Measurements from ENCODE around the gene LDB2. TPM values are rescaled to one million over a fixed set of nuclear protein-coding genes. Genes with fewer than 3 reads are reported as not detected.

The LDB2 gene
- total RNA-seq, 1 donor from 2014 or later, result 3.1 TPM

GRCh38 chr4:16707874-16708273, 190.6 kb downstream of the LDB2 start:
- Mint-ChIP-seq H3K27ac (ENCODE audit: unreplicated experiment) (no peak overlapping the region), H3K4me3 (ENCODE audit: unreplicated experiment) (no peak overlapping the region)
- DNase-seq, result no peak

GRCh38 chr4:16706251-16706650, 192.2 kb downstream of the LDB2 start:
- H3K27me3 Mint-ChIP-seq (ENCODE audit: unreplicated experiment), result peaks cover 2% of the 10 kb centered on the region
- peaks cover 7% of the 10 kb centered on the region for H3K4me1 Mint-ChIP-seq (ENCODE audit: low read depth, unreplicated experiment)
- H3K27ac Mint-ChIP-seq (ENCODE audit: unreplicated experiment), result no peak overlapping the region
- peaks cover 2% of the 10 kb centered on the region for H3K9me3 Mint-ChIP-seq (ENCODE audit: unreplicated experiment)
- peaks cover 4% of the 10 kb centered on the region for H3K36me3 Mint-ChIP-seq (ENCODE audit: unreplicated experiment)
- H3K4me3 Mint-ChIP-seq (ENCODE audit: unreplicated experiment), result no peak overlapping the region
- no peak for DNase-seq
- TF ChIP-seq CTCF (IDR thresholded peaks at IDR 0.05; ENCODE audit: partially characterized antibody, unreplicated experiment), result no peak

More at GRCh38 chr4:16707874-16708273, 190.6 kb downstream of the LDB2 start:
- H3K27me3 Mint-ChIP-seq (ENCODE audit: unreplicated experiment), result no peaks in the 10 kb centered on the region
- peaks cover 7% of the 10 kb centered on the region for H3K4me1 Mint-ChIP-seq (ENCODE audit: low read depth, unreplicated experiment)
- peaks cover 4% of the 10 kb centered on the region for H3K36me3 Mint-ChIP-seq (ENCODE audit: unreplicated experiment)
- no peak for TF ChIP-seq CTCF (IDR thresholded peaks at IDR 0.05; ENCODE audit: partially characterized antibody, unreplicated experiment)
- peaks cover 2% of the 10 kb centered on the region for H3K9me3 Mint-ChIP-seq (ENCODE audit: unreplicated experiment)

- no peak for TF ChIP-seq CTCF (IDR thresholded peaks at IDR 0.05; ENCODE audit: partially characterized antibody, unreplicated experiment)
- peaks cover 4% of the 10 kb centered on the region for H3K36me3 Mint-ChIP-seq (ENCODE audit: unreplicated experiment)
- no peak overlapping the region for H3K27ac Mint-ChIP-seq (ENCODE audit: unreplicated experiment)
- peaks cover 7% of the 10 kb centered on the region for H3K4me1 Mint-ChIP-seq (ENCODE audit: low read depth, unreplicated experiment)
- no peak overlapping the region for H3K4me3 Mint-ChIP-seq (ENCODE audit: unreplicated experiment)
- peaks cover 2% of the 10 kb centered on the region for H3K9me3 Mint-ChIP-seq (ENCODE audit: unreplicated experiment)
- peaks cover 2% of the 10 kb centered on the region for H3K27me3 Mint-ChIP-seq (ENCODE audit: unreplicated experiment)
- peak; percentile 64 for DNase-seq
These were observed 193.1 kb downstream of the LDB2 start for GRCh38 chr4:16705341-16705740.

GRCh38 chr4:16704489-16704888, 194.0 kb downstream of the LDB2 start:
- Mint-ChIP-seq H3K4me1 (ENCODE audit: low read depth, unreplicated experiment) (peaks cover 7% of the 10 kb centered on the region), H3K9me3 (ENCODE audit: unreplicated experiment) (peaks cover 2% of the 10 kb centered on the region), H3K27me3 (ENCODE audit: unreplicated experiment) (peaks cover 2% of the 10 kb centered on the region), H3K4me3 (ENCODE audit: unreplicated experiment) (no peak overlapping the region), H3K27ac (ENCODE audit: unreplicated experiment) (no peak overlapping the region), H3K36me3 (ENCODE audit: unreplicated experiment) (peaks cover 4% of the 10 kb centered on the region)
- TF ChIP-seq CTCF (IDR thresholded peaks at IDR 0.05; ENCODE audit: partially characterized antibody, unreplicated experiment), result no peak
- DNase-seq, result no peak

- no peak for DNase-seq
- no peaks in the 10 kb centered on the region for H3K27me3 Mint-ChIP-seq (ENCODE audit: unreplicated experiment)
- peaks cover 9% of the 10 kb centered on the region for H3K4me1 Mint-ChIP-seq (ENCODE audit: low read depth, unreplicated experiment)
- no peak overlapping the region for H3K4me3 Mint-ChIP-seq (ENCODE audit: unreplicated experiment)
- H3K9me3 Mint-ChIP-seq (ENCODE audit: unreplicated experiment), result no peaks in the 10 kb centered on the region
- no peak for TF ChIP-seq CTCF (IDR thresholded peaks at IDR 0.05; ENCODE audit: partially characterized antibody, unreplicated experiment)
- H3K27ac Mint-ChIP-seq (ENCODE audit: unreplicated experiment), result no peak overlapping the region
- H3K36me3 Mint-ChIP-seq (ENCODE audit: unreplicated experiment), result no peaks in the 10 kb centered on the region
These were observed 202.5 kb downstream of the LDB2 start for GRCh38 chr4:16695896-16696295.

Measured in glutamatergic neuron (in vitro differentiated cells).